Measurements from ENCODE around the gene TNFSF12.

Gene TNFSF12

GRCh38 chr17:7548585-7549400 lies at the start of gene TNFSF12:
TSS of gene TNFSF12 (plus strand) at chr17:7549058. CDS start at chr17:7549154, 96 bp downstream.
- DNase-seq (ENCODE audit: low spot score), result peak; percentile 59

- no peak for DNase-seq (ENCODE audit: low spot score)
Measured at GRCh38 chr17:7499161-7499560, 49.7 kb upstream of the TNFSF12 start.

- DNase-seq (ENCODE audit: low spot score), result no peak
Measured at GRCh38 chr17:7501729-7502128, 47.1 kb upstream of the TNFSF12 start.

- no peak for DNase-seq (ENCODE audit: low spot score)
Measured at GRCh38 chr17:7502171-7502847, 46.5 kb upstream of the TNFSF12 start.

GRCh38 chr17:7502987-7503386 lies 45.9 kb upstream of the TNFSF12 start:
- no peak for DNase-seq (ENCODE audit: low spot score)

GRCh38 chr17:7503521-7503920 lies 45.3 kb upstream of the TNFSF12 start:
- no peak for DNase-seq (ENCODE audit: low spot score)

- no peak for DNase-seq (ENCODE audit: low spot score)
Measured at GRCh38 chr17:7508145-7508544, 40.7 kb upstream of the TNFSF12 start.

- no peak for DNase-seq (ENCODE audit: low spot score)
Measured at GRCh38 chr17:7508846-7509245, 40.0 kb upstream of the TNFSF12 start.

- DNase-seq (ENCODE audit: low spot score), result no peak
Measured at GRCh38 chr17:7509937-7510336, 38.9 kb upstream of the TNFSF12 start.

GRCh38 chr17:7511108-7511507 lies 37.8 kb upstream of the TNFSF12 start:
- no peak for DNase-seq (ENCODE audit: low spot score)

GRCh38 chr17:7512105-7512504 lies 36.8 kb upstream of the TNFSF12 start:
- no peak for DNase-seq (ENCODE audit: low spot score)

- no peak for DNase-seq (ENCODE audit: low spot score)
Measured at GRCh38 chr17:7512824-7513540, 35.9 kb upstream of the TNFSF12 start.

- no peak for DNase-seq (ENCODE audit: low spot score)
Measured at GRCh38 chr17:7513850-7514419, 34.9 kb upstream of the TNFSF12 start.

- DNase-seq (ENCODE audit: low spot score), result no peak
Measured at GRCh38 chr17:7515911-7516610, 32.8 kb upstream of the TNFSF12 start.

- DNase-seq (ENCODE audit: low spot score), result no peak
Measured at GRCh38 chr17:7523033-7523432, 25.8 kb upstream of the TNFSF12 start.

- DNase-seq (ENCODE audit: low spot score), result no peak
Measured at GRCh38 chr17:7528842-7529241, 20.0 kb upstream of the TNFSF12 start.

GRCh38 chr17:7530023-7530900 lies 18.6 kb upstream of the TNFSF12 start:
- no peak for DNase-seq (ENCODE audit: low spot score)

- no peak for DNase-seq (ENCODE audit: low spot score)
Measured at GRCh38 chr17:7538050-7538449, 10.8 kb upstream of the TNFSF12 start.

GRCh38 chr17:7538891-7539545 lies 9.8 kb upstream of the TNFSF12 start:
- DNase-seq (ENCODE audit: low spot score), result no peak

- no peak for DNase-seq (ENCODE audit: low spot score)
Measured at GRCh38 chr17:7541074-7541621, 7.7 kb upstream of the TNFSF12 start.

Data from AG08395 (cell line).